GM12892 (cell line): ENCODE results near the gene EFCAB13.

Experiments
- POLR2A ChIP-seq: IDR thresholded peaks from 2 replicates; pipeline ENCODE4 v1.6.1; 2011; ENCODE audit warnings: low read depth, low read length, control low read depth
- POLR2AphosphoS5 ChIP-seq: IDR thresholded peaks from 2 replicates; pipeline ENCODE4 v1.6.1; 2011; ENCODE audit warnings: low read depth, low read length, control low read depth
- TAF1 ChIP-seq: IDR thresholded peaks from 2 replicates; pipeline ENCODE4 v1.6.1; 2011; ENCODE audit warnings: low read depth, mild to moderate bottlenecking, control low read depth, low read length, borderline replicate concordance

DNA sequence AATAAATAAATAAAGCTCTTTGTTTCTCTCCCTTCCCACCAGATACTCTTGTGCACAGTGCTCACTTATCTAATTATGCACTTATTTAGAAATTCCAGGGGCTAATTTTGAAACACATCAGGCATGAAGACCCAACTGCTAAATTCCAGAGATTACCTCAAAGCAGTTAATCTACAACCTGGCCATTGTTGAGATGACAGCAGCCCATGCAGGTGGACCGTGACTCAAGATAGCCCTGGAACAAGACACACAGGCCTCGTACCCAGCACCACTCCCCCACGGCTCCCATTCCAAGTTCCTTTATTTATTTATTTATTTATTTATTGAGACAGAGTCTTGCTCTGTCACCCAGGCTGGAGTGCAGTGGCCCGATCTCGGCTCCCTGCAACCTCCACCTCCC lies 147.1 kb downstream of the EFCAB13 start:
- TF ChIP-seq POLR2AphosphoS5 (no peak), POLR2A (no peak), TAF1 (no peak)
